Measurements from ENCODE around the gene TGFA.
"Not testable (repeated sequence)": the region's sequence is repeated elsewhere in the genome, so short reads cannot be mapped to it uniquely, and the experiment has no call there.

TGFA gene

GRCh38 chr2:70498054-70498453 lies 55.6 kb downstream of the TGFA start:
- DNase-seq = peak; percentile 34

DNA sequence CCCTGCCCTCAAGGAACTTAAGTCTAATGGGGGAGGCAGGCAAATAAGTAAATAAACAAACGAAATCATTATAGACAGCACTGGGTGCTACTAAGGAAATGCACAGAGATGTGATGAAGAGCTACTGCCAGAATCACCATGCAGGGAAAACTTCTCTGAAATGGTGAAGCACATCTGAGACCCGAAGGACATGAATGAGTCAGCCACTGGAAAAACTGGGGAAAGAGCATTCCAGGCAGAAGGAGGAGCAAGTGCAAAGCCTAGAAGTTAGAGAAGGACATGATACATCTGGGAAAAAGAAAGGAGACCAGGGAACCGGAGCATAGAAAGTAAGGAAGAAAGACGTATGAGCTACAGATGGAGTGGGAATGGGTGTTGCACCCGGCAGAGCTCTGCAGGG lies 56.8 kb downstream of the TGFA start:
- no peak for DNase-seq

- no peak for DNase-seq
Observed at GRCh38 chr2:70494293-70494886, 59.2 kb downstream of the TGFA start.

DNA sequence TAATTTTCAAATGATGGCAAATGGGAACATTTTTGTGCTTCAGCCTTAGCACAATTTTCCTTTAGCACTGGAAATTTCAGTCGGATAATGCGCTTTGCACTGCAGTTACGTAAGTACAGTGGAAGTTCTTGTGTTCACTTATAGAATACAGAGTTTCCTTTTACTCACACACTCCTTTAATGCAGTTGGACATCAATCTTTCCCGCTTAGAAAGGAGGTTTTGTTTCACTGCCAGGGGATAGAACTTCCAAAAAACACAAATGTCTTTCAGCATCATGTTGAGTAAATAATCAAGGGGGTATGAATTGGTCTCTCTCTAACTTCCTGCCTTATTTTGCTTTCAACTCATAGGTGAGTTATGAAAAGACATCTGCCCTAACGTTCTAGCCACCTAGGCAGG lies 63.2 kb downstream of the TGFA start:
- DNase-seq = no peak

- DNase-seq = no peak
Observed at GRCh38 chr2:70489165-70489564, 64.5 kb downstream of the TGFA start.

DNA sequence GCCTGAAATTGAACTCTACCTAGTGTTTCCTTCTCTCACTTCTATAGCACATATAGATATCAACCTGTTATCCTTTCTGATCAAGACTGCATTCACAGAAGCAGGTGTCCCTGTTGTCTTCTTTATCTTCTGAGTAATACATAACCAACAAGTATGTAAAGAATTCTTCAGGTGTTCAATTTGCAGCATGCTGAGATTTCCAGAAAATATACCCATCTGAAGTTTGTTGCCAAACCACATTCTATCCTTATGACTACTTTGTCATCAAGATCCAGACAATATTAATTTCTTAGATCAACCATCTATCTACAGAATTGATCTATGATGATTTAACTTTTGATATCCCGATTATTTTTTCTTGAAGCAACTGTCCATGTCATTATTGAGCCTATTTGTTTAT lies 69.5 kb downstream of the TGFA start:
- DNase-seq = no peak

- no peak for DNase-seq
Observed at GRCh38 chr2:70482401-70482800, 71.2 kb downstream of the TGFA start.

DNA sequence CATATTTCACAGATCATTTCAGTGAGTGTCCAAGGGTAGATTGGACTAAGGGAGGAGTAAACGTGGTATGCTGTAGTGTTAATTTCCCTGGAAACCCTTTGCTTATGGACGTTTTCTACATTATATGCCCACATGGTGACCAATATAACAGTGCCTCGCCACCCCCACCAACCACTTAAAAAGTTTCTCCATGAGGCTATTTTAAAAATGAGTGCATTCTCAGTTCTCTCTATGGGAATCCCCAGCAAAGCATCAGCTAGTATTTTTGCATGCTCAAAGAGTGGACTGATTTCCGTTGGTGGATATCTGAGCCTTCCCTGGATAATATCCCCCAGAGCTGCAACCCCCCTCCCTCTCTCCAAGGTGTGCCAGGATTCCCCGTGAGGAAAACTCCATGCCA lies 73.2 kb downstream of the TGFA start:
- no peak for DNase-seq

DNA sequence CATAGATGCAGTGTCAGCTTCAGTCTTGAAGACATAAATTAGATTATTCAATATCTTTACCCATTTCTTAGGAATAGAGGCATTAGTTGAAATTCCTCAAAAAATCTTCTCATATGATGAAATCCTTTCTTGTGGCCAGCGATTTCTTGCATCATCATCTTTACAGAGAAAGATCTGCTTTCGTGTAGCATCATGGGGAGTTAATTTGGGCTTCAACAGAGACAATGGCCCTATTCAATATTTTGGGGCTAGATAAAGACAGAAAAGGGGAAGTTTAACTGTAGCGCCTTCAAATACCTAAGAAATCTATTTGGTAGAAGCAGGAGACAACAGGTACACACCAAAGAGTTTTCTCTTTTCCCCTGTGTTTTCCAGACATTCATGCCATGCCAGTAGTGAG lies 73.8 kb downstream of the TGFA start:
- no peak for DNase-seq

- DNase-seq = peak; percentile 51
Observed at GRCh38 chr2:70477441-70477844, 76.2 kb downstream of the TGFA start.

DNA sequence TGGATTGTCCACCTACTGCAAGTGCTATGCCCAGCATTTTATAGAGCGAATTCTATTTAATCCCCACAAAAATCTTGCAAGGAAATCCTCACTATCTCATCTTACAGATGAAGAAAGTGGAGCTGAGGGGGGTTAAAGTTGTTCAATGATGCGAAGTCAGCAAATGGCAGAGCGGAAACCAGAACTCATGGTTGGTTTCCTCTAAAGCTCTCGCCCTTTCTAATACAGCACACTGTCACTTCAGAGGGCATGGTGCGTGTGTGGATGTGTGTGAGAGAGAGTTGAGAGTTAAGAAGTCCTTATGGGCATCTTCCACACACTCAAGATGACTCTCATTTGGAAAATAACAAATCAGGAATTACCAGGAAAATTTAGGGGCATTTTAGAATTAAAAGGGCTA lies 78.4 kb downstream of the TGFA start:
- DNase-seq = no peak

DNA sequence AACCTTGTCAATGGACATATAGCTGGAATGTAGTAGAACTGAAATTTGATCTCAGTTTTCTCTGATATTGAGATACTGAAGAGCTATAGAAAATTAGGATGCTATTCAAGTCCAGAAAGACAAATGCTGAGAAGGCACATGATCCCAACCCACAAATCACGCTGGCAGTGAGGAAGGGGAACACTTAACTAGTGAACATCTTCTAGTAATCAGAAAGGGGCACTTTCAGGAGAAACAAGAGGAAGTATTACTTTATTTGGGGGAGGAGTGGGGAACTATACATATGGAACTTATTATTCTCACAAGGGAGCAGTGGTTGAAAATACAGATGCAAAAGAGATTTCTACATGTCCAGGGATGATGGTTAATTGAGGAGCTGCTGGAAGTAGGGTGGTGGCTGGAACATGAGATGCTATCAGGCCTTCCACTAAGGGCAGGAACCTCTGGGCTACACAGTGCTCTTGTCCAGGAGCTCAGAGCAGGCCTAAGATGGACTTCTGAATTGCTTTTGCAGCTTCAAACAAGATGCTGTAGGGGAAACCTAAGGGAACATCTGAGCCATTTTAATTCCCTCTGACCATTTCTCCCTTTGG lies 79.3 kb downstream of the TGFA start:
- no peak for DNase-seq

DNA sequence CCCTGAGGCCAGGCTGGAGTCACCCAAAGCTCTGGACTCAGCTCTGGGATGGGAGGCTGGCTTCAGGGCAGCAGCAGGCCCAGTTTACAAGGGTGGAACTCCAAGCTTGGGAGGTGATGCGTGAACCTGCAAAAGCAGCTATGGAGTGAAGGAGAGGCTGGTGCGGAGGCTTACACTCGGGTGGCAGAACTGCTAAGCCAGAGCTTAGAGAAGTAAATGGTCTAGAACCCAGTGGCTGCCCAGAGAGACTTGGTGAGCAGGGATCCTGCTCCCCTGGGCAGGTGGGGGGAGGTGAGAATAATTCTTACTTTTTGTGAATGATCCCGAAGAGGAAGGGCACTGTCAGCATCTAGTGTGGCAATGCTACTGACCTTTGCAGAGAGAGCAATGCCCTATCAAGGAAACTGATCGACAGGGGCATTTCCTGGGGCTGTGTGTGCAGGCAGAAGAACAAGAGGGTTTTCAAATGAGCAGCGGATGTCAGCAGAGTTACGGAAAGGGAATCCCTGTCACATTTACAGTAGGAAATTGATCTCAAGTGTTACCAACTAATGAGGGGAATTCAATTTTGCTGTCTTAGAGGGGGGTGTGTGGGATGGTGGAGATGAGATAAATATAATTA lies 80.4 kb downstream of the TGFA start:
- no peak for DNase-seq

DNA sequence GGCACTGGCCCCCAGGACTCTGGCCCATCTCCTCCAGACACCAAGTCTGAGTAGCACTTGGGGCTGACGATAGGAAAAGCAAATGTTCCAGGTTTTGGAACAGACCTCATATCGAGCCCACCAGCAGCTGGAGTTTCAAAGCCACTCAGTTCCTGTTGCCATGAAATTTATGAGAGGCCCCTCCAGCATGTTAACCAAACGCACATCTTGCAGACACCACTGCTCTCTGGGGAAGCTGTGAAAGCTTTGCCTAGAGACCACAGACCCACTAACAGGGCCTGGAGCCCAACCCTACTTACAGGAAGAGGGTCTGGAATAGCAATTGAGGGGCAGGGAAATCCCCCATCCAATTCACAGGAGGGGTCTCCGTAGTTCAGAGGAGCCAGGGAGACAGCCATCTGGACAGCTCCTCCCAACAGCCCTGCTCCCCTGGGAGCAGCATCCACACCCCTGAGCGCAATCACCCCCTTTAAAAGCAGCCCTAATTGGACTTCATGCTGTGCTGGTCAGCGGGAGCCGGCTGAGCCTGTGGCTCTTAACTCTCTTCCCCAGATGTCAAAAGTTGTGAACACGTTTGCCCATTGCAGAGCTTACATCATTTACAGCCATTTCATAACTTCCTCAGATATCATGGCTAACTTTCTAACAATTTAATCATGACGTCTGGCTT lies 81.3 kb downstream of the TGFA start:
- DNase-seq = peak; percentile 50

DNA sequence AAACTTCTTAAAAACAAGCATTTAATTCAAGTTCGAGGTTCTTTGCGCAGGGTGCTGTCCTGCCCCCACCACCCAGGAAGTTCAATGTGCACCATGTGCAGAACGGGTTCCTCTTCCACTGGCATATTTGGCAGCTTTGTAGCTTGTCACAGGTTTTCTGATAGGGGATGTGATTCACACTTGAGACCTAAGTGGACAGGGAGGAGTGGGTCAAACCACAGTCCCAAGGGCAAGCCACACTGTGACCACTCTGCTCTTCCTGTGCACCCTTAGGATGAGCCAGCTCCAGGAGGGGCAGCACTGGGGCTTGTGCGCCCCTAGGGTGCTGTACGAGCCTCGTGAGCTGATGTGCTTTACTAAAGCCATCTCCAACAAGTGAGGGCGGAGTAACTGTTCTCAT lies 82.5 kb downstream of the TGFA start:
- DNase-seq = no peak

DNA sequence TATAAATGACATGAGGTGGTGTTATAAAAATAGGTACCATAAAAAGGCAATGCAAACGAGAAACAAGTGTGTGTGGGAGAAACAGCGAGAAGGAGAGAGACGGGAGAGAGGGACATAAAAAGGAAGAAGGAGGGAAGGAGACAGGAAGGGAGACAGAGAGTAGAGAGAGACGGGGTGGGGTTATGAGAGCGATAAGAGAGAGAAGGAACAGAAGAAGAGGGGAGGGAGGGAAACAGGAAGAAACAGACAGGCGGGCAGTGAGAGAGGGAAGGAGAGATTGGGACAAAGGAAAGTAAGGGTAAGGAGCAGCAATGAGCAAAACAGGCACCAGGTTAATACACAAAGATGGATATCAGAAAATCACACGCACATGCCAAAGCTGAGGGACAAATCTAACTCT lies 83.7 kb downstream of the TGFA start:
- no peak for DNase-seq

DNA sequence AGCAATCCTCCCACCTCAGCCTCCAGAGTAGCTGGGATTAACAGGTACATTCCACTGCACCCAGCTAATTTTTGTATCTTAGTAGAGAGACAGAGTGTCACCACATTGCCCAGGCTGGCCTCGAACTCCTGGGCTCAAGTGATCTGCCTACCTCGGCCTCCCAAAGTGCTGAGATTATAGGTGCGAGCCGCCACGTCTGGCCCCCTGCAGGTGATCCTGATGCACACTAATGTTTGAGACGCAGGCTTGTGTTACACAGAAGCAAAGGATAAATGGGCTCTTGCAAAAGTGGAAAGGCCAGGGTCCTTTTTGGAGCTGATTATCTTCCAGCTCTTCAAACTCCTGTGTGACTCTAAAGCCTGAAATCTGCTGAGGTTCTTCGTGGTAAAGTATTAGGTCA lies 84.2 kb downstream of the TGFA start:
- no peak for DNase-seq

- no peak for DNase-seq
Observed at GRCh38 chr2:70468878-70469277, 84.7 kb downstream of the TGFA start.

- peak; percentile 37 for DNase-seq
Observed at GRCh38 chr2:70467831-70468779, 85.5 kb downstream of the TGFA start.

DNA sequence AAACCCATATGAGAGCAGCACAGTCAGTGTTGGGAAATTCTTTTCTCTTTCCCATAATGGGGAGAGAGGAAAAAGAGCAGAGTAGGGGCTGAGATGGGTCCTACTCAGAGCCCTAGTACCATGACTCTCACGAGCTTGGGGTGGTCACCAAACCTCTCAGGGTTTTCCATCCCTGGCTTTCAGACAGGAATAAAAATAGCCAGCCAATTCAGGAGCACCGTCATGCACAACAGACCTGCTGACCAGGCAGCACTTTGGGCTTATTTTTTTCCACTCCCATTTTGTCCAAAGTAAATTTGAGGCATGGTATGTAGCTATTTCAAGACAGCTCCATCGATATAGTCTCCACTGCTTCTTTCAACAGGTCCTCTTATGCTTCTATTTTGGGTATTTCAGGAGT lies 86.4 kb downstream of the TGFA start:
- DNase-seq = no peak

GRCh38 chr2:70466647-70467046 lies 87.0 kb downstream of the TGFA start:
- DNase-seq = not testable (repeated sequence)

DNA sequence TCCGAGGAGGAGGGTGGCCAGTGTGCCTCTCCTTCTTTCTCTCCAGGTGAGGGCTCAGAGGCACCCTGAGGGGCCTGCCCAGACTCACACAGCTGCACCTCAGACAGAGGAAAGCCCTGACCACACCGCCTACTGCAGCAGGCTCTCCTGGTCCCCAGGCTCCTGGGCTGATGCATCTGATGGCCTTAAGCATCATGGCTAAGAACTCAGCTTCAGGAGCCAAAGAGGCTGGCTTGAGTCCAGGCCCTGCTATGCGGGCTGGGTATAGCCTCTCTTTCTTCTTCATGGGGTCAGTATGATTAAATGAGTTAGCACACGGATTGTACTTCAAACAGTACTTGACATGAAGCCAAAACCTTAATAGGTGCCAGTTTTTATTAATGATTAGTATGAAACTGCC lies 89.6 kb downstream of the TGFA start:
- no peak for DNase-seq

GRCh38 chr2:70463581-70463980 lies 90.0 kb downstream of the TGFA start:
- no peak for DNase-seq
